K562 (cell line): ENCODE measurements around the gene ENTPD6. TPM values are rescaled to one million over a fixed set of nuclear protein-coding genes. Genes with fewer than 3 reads are reported as not detected.

Experiments used
- ATF1 ChIP-seq, 2 experiments: fragments of 450-650 bp in 1 of 2; IDR thresholded peaks; 2 replicates each; pipeline ENCODE4 v1.6.1; 2016; ENCODE audit warnings: missing compliant biosample characterization in 1 of 2, missing genetic modification characterization in 1 of 2
- ETS2 ChIP-seq: IDR thresholded peaks from 2 replicates; pipeline ENCODE4 v1.6.1; 2016; ENCODE audit warnings: borderline replicate concordance, missing genetic modification characterization, mild to moderate bottlenecking, moderate library complexity, missing compliant biosample characterization; ENCODE audit not compliant: poor library complexity, severe bottlenecking
- FOXK2 ChIP-seq, 2 experiments: fragments of 450-650 bp; IDR thresholded peaks in 1 of 2; conservative IDR thresholded peaks in 1 of 2; 2 replicates each; pipeline ENCODE4 v1.6.1; 2016; ENCODE audit warnings: low read depth in 2 of 2, mild to moderate bottlenecking in 1 of 2
- HDAC2 ChIP-seq: fragments of 450-650 bp; IDR thresholded peaks from 2 replicates; pipeline ENCODE4 v1.6.1; 2016; ENCODE audit warnings: mild to moderate bottlenecking
- HMG20B ChIP-seq: fragments of 250-450 bp; sonication (Bioruptor Pico); IDR thresholded peaks from 2 replicates; pipeline ENCODE4 v1.5.0; 2021; ENCODE audit warnings: mild to moderate bottlenecking
- IFI16 ChIP-seq: fragments of 250-450 bp; sonication (Bioruptor Pico); IDR thresholded peaks from 2 replicates; pipeline ENCODE4 v2.1.2; 2022; ENCODE audit warnings: mild to moderate bottlenecking, inconsistent platforms
- JUN ChIP-seq, 2 experiments: sonication (generic) in 1 of 2; formaldehyde crosslinking in 1 of 2; IDR thresholded peaks; 2 replicates each; pipeline versions ENCODE4 v1.6.1 to v1.8.0; 2012 to 2022; ENCODE audit warnings: borderline replicate concordance in 2 of 2, mild to moderate bottlenecking in 2 of 2, improper control_type of control experiment in 1 of 2, low read depth in 1 of 2, low read length in 1 of 2, missing genetic modification reagents in 1 of 2
- KDM4B ChIP-seq, 2 experiments: fragments of 450-650 bp in 1 of 2; sonication (generic) in 1 of 2; IDR thresholded peaks; 2 replicates each; pipeline ENCODE4 v1.6.1; 2016 to 2017; ENCODE audit warnings: borderline replicate concordance in 2 of 2, antibody characterized with exemption in 1 of 2, low read depth in 1 of 2, mild to moderate bottlenecking in 1 of 2
- MYC ChIP-seq, 2 experiments: fragments of 250-450 bp in 1 of 2; sonication (Bioruptor Pico) in 1 of 2; IDR thresholded peaks; 2 replicates each; pipeline versions ENCODE4 v1.5.1 to v1.6.1; 2012 to 2021; ENCODE audit warnings: low read depth in 2 of 2, borderline replicate concordance in 1 of 2, improper control_type of control experiment in 1 of 2, low read length in 1 of 2, mild to moderate bottlenecking in 1 of 2, moderate library complexity in 1 of 2
- RCOR1 ChIP-seq, 2 experiments: IDR thresholded peaks; 2 replicates each; pipeline ENCODE4 v1.6.1; 2012; ENCODE audit warnings: low read depth in 2 of 2, low read length in 2 of 2, borderline replicate concordance in 1 of 2, improper control_type of control experiment in 1 of 2
- SRF ChIP-seq, 2 experiments: fragments of 250-450, 450-650 bp in 1 of 2; sonication (Bioruptor Pico) in 1 of 2; sonication (generic) in 1 of 2; formaldehyde crosslinking; IDR thresholded peaks; 2 replicates each; pipeline versions ENCODE4 v1.5.0 to v1.5.1; 2020 to 2022; ENCODE audit warnings: mild to moderate bottlenecking in 1 of 2, missing genetic modification reagents in 1 of 2
- ZNF57 ChIP-seq: fragments of 450-650 bp; formaldehyde crosslinking; IDR thresholded peaks from 2 replicates; pipeline ENCODE4 v1.4.0; 2020; ENCODE audit warnings: mild to moderate bottlenecking, moderate library complexity
- ZNF589 ChIP-seq: fragments of 200-800 bp; sonication (Bioruptor generic); IDR thresholded peaks from 2 replicates; pipeline ENCODE4 v1.6.1; 2016; ENCODE audit warnings: low read depth, missing genetic modification characterization, missing compliant biosample characterization
- polyA plus RNA-seq, 8 experiments: library from polyadenylated mRNA; depleted of rRNA in 4 of 8; stranded (reverse) in 5 of 8; unstranded in 3 of 8; fragments of >200 nt; fragmentation: Nextera tagmentation in 2 of 8; fragmentation: Illumina TruSeq in 1 of 8; extraction: Ambion mirVana in 2 of 8; extraction: Trizol in 1 of 8; gene quantifications; 2 replicates each; pipeline versions ENCODE4 v1.2.1 to v1.2.3, GENCODE V29; 2011 to 2014; ENCODE audit warnings: inconsistent platforms in 1 of 8, missing spikeins in 1 of 8
- total RNA-seq, 7 experiments: library from RNA; depleted of rRNA in 6 of 7; stranded (reverse); fragments of >200 nt in 6 of 7; fragmentation: Illumina TruSeq in 2 of 7; extraction: Trizol in 2 of 7; gene quantifications; 2 replicates each; pipeline versions ENCODE4 v1.2.1 to v1.2.3, GENCODE V29; 2011 to 2021; ENCODE audit warnings: low replicate concordance in 1 of 7
- TF ChIP-seq, protein P1 (sequence below): IDR thresholded peaks from 2 replicates; pipeline ENCODE4 v1.6.1; 2011; ENCODE audit warnings: borderline replicate concordance, low read depth, mild to moderate bottlenecking, moderate library complexity, low read length; ENCODE audit not compliant: insufficient read depth, poor library complexity, severe bottlenecking

The ENTPD6 gene
- total and polyA plus RNA-seq, 9 of the 15 experiments (the other 6 are each of a cell fraction or from before 2014, with no cell fraction given), result 0.82 to 36.8 (median 22.4) TPM

DNA sequence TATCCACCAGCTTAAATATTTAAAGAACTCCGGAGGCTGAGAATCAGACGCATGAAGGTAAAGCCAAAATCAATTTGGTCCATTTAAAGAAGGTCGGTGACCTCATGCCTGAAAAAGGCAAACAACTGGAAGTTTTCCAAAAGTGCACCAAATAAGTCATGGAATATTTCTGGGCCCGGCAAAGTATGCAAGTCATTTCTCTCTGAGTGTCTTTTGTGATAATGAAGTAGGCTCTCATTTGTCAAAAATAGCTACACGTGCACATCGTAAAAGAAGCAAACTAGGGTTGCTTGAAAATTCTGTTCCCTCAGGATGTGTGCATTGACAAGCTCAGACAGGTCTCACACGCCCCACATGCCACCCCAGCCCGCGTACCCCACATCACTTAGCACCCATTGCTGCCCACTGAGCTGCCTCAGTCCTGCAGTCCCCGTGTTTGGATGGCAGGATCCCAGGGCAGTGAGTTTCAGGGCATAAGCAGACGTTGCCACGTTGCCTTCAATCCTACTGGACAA, 31.9 kb downstream of the ENTPD6 start (continued):
- peak; percentile 33; the same call in 1 of the 2 replicates for TF ChIP-seq MYC (IDR thresholded peaks at IDR 0.05; ENCODE audit: low read depth, low read length)
- TF ChIP-seq MYC (CRISPR knock-in tag; IDR thresholded peaks at IDR 0.05; ENCODE audit: borderline replicate concordance, low read depth), result no peak
- TF ChIP-seq ZNF589 (CRISPR knock-in tag), result no peak
- TF ChIP-seq, protein P1, sequence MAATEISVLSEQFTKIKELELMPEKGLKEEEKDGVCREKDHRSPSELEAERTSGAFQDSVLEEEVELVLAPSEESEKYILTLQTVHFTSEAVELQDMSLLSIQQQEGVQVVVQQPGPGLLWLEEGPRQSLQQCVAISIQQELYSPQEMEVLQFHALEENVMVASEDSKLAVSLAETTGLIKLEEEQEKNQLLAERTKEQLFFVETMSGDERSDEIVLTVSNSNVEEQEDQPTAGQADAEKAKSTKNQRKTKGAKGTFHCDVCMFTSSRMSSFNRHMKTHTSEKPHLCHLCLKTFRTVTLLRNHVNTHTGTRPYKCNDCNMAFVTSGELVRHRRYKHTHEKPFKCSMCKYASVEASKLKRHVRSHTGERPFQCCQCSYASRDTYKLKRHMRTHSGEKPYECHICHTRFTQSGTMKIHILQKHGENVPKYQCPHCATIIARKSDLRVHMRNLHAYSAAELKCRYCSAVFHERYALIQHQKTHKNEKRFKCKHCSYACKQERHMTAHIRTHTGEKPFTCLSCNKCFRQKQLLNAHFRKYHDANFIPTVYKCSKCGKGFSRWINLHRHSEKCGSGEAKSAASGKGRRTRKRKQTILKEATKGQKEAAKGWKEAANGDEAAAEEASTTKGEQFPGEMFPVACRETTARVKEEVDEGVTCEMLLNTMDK, result no peak
- TF ChIP-seq JUN (IDR thresholded peaks at IDR 0.05; ENCODE audit: borderline replicate concordance, low read depth, low read length), result 0 out of 2 replicates have a peak, but pooled peaks have one; percentile 40
- no peak for TF ChIP-seq JUN (CRISPR knock-in tag; IDR thresholded peaks at IDR 0.05; ENCODE audit: borderline replicate concordance)
- no peak for TF ChIP-seq KDM4B (IDR thresholded peaks at IDR 0.05; ENCODE audit: borderline replicate concordance in 2 of 2, low read depth in 1 of 2)
- no peak for TF ChIP-seq ETS2
- TF ChIP-seq FOXK2 (conservative IDR thresholded peaks at IDR 0.05 in 1 of 2, IDR thresholded peaks at IDR 0.05 in 1 of 2; ENCODE audit: low read depth in 2 of 2), result no peak
- TF ChIP-seq HDAC2, result peak; percentile 34; the same call in 1 of the 2 replicates
- TF ChIP-seq RCOR1 (IDR thresholded peaks at IDR 0.05; ENCODE audit: borderline replicate concordance in 1 of 2, low read depth in 2 of 2, low read length in 2 of 2), result no peak; a peak in 1 of 4 replicates
- no peak for TF ChIP-seq HMG20B (CRISPR knock-in tag)
- peak; percentile 68 to 91; a peak in 3 of 4 replicates for TF ChIP-seq SRF (CRISPR knock-in tag; IDR thresholded peaks at IDR 0.05)
- TF ChIP-seq ZNF57 (CRISPR knock-in tag), result no peak
- TF ChIP-seq ATF1 (CRISPR knock-in tag; IDR thresholded peaks at IDR 0.05), result no peak
- TF ChIP-seq ATF1 (tag; IDR thresholded peaks at IDR 0.05), result peak; percentile 21; the same call in 1 of the 2 replicates
- TF ChIP-seq IFI16 (CRISPR knock-in tag), result no peak
- TF ChIP-seq, all 486 proteins: peak for 34
